LNCAP (cell line): ENCODE results near the gene MMP15.

Experiments used
- CTCF ChIP-seq: fragments of 450-650 bp; IDR thresholded peaks from 2 replicates; pipeline ENCODE4 v1.5.1; 2017; ENCODE audit warnings: mild to moderate bottlenecking

MMP15 gene

DNA sequence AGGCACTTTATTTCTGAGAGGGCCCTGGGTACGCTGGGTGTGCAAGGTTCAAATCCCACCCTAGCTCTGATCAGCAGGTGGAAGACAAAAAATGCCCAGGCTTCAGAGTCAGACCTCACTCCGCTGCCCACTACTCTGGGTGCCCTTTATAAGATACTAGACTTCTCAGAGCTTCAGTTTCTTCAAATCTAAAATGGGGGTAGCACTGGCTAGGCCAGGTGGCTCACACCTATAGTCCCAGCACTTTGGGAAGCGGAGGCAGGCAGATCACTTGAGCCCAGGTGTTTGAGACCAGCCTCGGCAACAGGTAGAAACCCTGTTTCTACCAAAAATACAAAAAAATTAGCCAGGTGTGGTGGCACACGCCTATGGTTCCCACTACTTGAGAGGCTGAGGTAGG lies 22.6 kb upstream of the MMP15 start:
- TF ChIP-seq CTCF, result no peak

GRCh38 chr16:58009856-58010416 lies 15.6 kb upstream of the MMP15 start:
- no peak for TF ChIP-seq CTCF

DNA sequence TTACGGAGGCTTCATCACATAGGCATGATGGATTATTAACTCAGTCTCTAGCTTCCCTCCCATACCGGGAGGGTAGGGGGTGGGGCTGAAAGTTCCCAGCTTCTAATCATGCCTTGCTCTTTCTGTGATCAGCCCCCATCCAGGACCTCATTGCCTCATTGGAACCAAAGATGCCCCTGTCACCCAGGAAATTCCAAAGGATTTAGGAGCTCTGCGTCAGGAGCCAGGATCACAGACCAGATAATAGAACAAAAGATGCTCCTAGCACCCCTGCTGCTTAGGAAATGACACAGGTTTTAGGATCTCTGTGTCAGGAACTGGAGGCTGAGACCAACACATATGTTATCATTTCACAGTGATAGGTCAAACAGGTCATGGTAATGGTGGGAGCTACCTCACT lies 14.7 kb upstream of the MMP15 start:
- TF ChIP-seq CTCF, result no peak

GRCh38 chr16:58011652-58012051 lies 13.9 kb upstream of the MMP15 start:
- TF ChIP-seq CTCF, result no peak

DNA sequence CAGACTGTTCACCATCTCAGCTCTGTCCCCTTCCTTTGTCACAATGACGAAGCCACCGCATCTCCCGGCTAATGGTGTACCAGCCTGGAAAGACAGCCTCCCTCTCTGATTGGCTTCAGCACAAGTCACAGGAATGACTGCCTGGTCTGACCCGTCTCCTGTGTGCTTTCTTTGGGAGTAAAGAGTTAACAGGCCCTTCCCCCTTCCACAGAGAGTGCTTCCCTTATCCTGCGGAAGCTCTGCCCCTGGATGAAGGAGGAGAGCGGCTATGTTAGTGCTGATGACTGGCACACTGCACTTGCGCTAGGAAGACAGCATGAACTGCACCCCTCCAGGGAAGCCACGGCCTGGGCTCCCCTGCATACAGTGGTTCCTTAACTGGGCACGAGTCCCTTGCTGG lies 13.1 kb upstream of the MMP15 start:
- TF ChIP-seq CTCF, result no peak

DNA sequence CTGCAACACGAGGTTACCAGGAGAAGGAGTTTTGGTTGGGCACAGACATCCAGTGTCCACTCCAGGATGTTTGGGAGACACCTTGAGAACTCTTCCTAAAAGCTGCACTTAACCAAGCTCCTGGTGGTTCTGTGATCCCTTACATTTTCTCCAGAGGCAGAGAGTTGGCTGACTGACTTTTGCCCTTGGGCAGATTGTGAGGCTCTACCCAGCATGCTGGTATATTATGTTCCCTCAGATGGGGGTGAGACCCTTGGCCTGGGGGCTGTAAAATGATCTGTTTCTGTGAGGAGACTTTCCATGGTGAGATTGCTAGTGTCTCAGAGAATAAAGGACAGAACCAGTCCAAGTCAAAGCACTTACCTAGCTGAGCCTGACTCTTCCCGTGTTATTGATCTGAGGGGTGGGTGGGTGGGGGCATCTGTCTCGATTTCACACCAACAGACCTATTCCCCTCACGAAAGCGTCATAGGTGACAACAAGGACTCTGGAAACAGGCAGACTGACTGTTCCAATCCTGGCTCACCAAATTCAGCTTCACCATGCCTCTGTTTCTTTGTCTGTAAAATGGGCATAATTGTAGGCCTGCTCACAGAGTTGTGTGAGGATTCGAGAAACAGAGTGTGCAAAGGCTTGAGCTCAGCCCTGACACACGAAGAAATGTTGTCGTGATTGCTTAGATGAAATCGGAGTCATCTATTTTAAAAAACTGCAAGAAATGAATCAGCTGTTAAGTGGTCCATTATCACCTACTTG lies 12.2 kb upstream of the MMP15 start:
- no peak for TF ChIP-seq CTCF

- no peak for TF ChIP-seq CTCF
Measured at GRCh38 chr16:58016840-58017446, 8.6 kb upstream of the MMP15 start.
